ENCODE data around the gene P2RX6. TPM values are rescaled to one million over a fixed set of nuclear protein-coding genes. Genes with fewer than 3 reads are reported as not detected.

The P2RX6 gene
- polyA plus RNA-seq, 1 of the 3 experiments (the other 2 are of a cell fraction) = 7.1 TPM

GRCh38 chr22:20977019-20977418 is 37.9 kb upstream of the P2RX6 start:
- ChIA-PET CTCF (interaction anchor here (7.4 kb wide), 1 partner anchor 14 kb away, joined by 44 read pairs; no protein-coding TSS in a partner anchor), POLR2A (no interaction called here)

More at GRCh38 chr22:20977019-20977418, 37.9 kb upstream of the P2RX6 start:
- Histone ChIP-seq H2AFZ (ENCODE audit: low read depth) (no peak overlapping the region), H3K27ac (ENCODE audit: low read depth in 2 of 2, low read length in 1 of 2) (no peak overlapping the region), H4K20me1 (ENCODE audit: insufficient read depth) (no peaks in the 10 kb centered on the region), H3F3A (replicated peaks; ENCODE audit: insufficient read depth) (no peaks in the 10 kb centered on the region), H3K4me1 (ENCODE audit: control insufficient read depth in 1 of 2, insufficient read depth in 2 of 2, low read depth in 1 of 2, low read length in 1 of 2) (peaks cover 0 to 15% of the 10 kb centered on the region in 2 experiments; a peak in 2 of 4 replicates), H3K4me3 (ENCODE audit: low read depth in 2 of 2, low read length in 1 of 2) (no peak overlapping the region), H3K27me3 (ENCODE audit: insufficient read depth) (no peaks in the 10 kb centered on the region), H3K9me3 (no peaks in the 10 kb centered on the region), H3K79me2 (ENCODE audit: insufficient read depth) (no peaks in the 10 kb centered on the region), H3K4me2 (no peak overlapping the region), H3K9ac (no peak overlapping the region), H3K36me3 (replicated peaks in 1 of 2; ENCODE audit: control insufficient read depth in 1 of 2, insufficient read depth in 2 of 2, low read length in 1 of 2) (no peaks in the 10 kb centered on the region), H3K9me2 (no peaks in the 10 kb centered on the region)
- no peak for DNase-seq
- TF ChIP-seq USF2 (IDR thresholded peaks at IDR 0.05; ENCODE audit: borderline replicate concordance, low read depth, low read length) (no peak), RCOR1 (IDR thresholded peaks at IDR 0.05; ENCODE audit: low read length) (no peak), NFIC (IDR thresholded peaks at IDR 0.05; ENCODE audit: borderline replicate concordance) (no peak), MXI1 (IDR thresholded peaks at IDR 0.05; ENCODE audit: low read depth, low read length) (no peak), PBX3 (IDR thresholded peaks at IDR 0.05) (no peak), RXRA (IDR thresholded peaks at IDR 0.05; ENCODE audit: borderline replicate concordance, low read depth) (no peak), FOXM1 (IDR thresholded peaks at IDR 0.05; ENCODE audit: low read depth) (no peak), FOXJ3 (CRISPR knock-in tag; IDR thresholded peaks at IDR 0.05) (no peak), TAF1 (IDR thresholded peaks at IDR 0.05; ENCODE audit: borderline replicate concordance, low read depth, low read length) (no peak), REST (IDR thresholded peaks at IDR 0.05; ENCODE audit: low read depth, low read length) (no peak), NRF1 (IDR thresholded peaks at IDR 0.05; ENCODE audit: low read depth, low read length) (no peak), SIN3A (IDR thresholded peaks at IDR 0.05; ENCODE audit: borderline replicate concordance, low read depth, low read length) (no peak), ELF1 (IDR thresholded peaks at IDR 0.05) (no peak), GATA2 (CRISPR knock-in tag; IDR thresholded peaks at IDR 0.05) (no peak)
- 28% methylated on average over 2 of the region's 11 CpGs for WGBS (ENCODE audit: low lambda C conversion rate)

Measured in SK-N-SH (cell line).